Lower leg skin (tissue), 3 donors: Measurements from ENCODE around the gene C11orf86.

Experiments
- POLR2A ChIP-seq, 2 donors: fragments of 450-650 bp; IDR thresholded peaks; one replicate each; pipeline ENCODE4 v1.6.1; 2016 to 2017; ENCODE audit warnings: antibody characterized with exemption in 2 of 2, mild to moderate bottlenecking in 1 of 2, moderate library complexity in 1 of 2
- TF ChIP-seq, protein P1 (sequence below), 3 donors: fragments of 450-650 bp; IDR thresholded peaks; one replicate each; pipeline ENCODE4 v1.5.1; 2016; ENCODE audit warnings: antibody characterized with exemption in 3 of 3, mild to moderate bottlenecking in 3 of 3, moderate library complexity in 2 of 3

DNA sequence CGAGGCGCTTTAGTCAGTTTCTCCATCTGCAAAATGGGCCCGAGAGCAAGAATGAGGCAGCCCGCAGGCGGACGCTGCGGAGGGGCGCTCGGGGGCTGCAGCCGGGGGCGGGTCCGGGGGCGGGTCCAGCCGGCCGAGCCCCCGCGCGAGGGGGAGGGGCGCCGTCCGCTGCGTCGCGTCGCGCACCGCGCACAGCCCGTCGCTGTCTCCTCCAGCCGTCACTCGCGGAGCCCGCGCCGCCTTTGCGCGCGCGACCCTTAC lies 17.2 kb upstream of the C11orf86 start:
- TF ChIP-seq, protein P1, sequence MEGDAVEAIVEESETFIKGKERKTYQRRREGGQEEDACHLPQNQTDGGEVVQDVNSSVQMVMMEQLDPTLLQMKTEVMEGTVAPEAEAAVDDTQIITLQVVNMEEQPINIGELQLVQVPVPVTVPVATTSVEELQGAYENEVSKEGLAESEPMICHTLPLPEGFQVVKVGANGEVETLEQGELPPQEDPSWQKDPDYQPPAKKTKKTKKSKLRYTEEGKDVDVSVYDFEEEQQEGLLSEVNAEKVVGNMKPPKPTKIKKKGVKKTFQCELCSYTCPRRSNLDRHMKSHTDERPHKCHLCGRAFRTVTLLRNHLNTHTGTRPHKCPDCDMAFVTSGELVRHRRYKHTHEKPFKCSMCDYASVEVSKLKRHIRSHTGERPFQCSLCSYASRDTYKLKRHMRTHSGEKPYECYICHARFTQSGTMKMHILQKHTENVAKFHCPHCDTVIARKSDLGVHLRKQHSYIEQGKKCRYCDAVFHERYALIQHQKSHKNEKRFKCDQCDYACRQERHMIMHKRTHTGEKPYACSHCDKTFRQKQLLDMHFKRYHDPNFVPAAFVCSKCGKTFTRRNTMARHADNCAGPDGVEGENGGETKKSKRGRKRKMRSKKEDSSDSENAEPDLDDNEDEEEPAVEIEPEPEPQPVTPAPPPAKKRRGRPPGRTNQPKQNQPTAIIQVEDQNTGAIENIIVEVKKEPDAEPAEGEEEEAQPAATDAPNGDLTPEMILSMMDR (IDR thresholded peaks at IDR 0.05): no peak
- no peak for TF ChIP-seq POLR2A (IDR thresholded peaks at IDR 0.05)
